HepG2 (cell line): ENCODE data around the gene SPRYD3. TPM values are rescaled to one million over a fixed set of nuclear protein-coding genes. Genes with fewer than 3 reads are reported as not detected.
A peak's percentile ranks its signal among the peaks of the same experiment; 100 is the strongest.

Experiments
- ARID2 ChIP-seq: sonication (generic); formaldehyde crosslinking; IDR thresholded peaks from 2 replicates; pipeline ENCODE4 v1.8.1; 2022; ENCODE audit warnings: mild to moderate bottlenecking, missing genetic modification reagents, borderline replicate concordance
- FOXJ3 ChIP-seq: sonication (generic); formaldehyde crosslinking; IDR thresholded peaks from 2 replicates; pipeline ENCODE4 v1.4.0; 2020; ENCODE audit warnings: missing genetic modification reagents, mild to moderate bottlenecking, borderline replicate concordance
- JUND ChIP-seq: sonication (generic); formaldehyde crosslinking; IDR thresholded peaks from 2 replicates; pipeline ENCODE4 v1.8.0; 2022; ENCODE audit warnings: mild to moderate bottlenecking, missing genetic modification reagents
- MIXL1 ChIP-seq: IDR thresholded peaks from 2 replicates; pipeline ENCODE4 v1.6.1; 2016
- POLR2A ChIP-seq, 2 experiments: IDR thresholded peaks; 2 replicates each; pipeline ENCODE4 v1.6.1; 2011; ENCODE audit warnings: low read depth in 2 of 2, low read length in 2 of 2, mild to moderate bottlenecking in 1 of 2, moderate library complexity in 1 of 2; ENCODE audit not compliant: insufficient read depth in 1 of 2
- RBAK ChIP-seq: sonication (generic); formaldehyde crosslinking; IDR thresholded peaks from 2 replicates; pipeline ENCODE4 v1.5.1; 2020; ENCODE audit warnings: mild to moderate bottlenecking, missing genetic modification reagents
- SALL1 ChIP-seq: sonication (generic); formaldehyde crosslinking; IDR thresholded peaks from 2 replicates; pipeline ENCODE4 v1.8.0; 2022; ENCODE audit warnings: mild to moderate bottlenecking, missing genetic modification reagents
- TFDP1 ChIP-seq: IDR thresholded peaks from 2 replicates; pipeline ENCODE4 v1.6.1; 2016; ENCODE audit warnings: missing compliant biosample characterization, missing genetic modification reagents, borderline replicate concordance
- XRCC5 ChIP-seq: fragments of 200-400 bp; formaldehyde crosslinking; optimal IDR thresholded peaks from 2 replicates; pipeline ENCODE3; 2017; ENCODE audit warnings: mild to moderate bottlenecking, low read length
- ZFP90 ChIP-seq: sonication (generic); formaldehyde crosslinking; IDR thresholded peaks from 2 replicates; pipeline ENCODE4 v1.8.0; 2022; ENCODE audit warnings: missing genetic modification reagents, mild to moderate bottlenecking, inconsistent platforms, borderline replicate concordance
- ZNF275 ChIP-seq: sonication (generic); formaldehyde crosslinking; IDR thresholded peaks from 2 replicates; pipeline ENCODE4 v1.8.0; 2022; ENCODE audit warnings: missing genetic modification reagents, mild to moderate bottlenecking, inconsistent platforms, borderline replicate concordance
- ZNF687 ChIP-seq: sonication (generic); formaldehyde crosslinking; IDR thresholded peaks from 2 replicates; pipeline ENCODE4 v1.5.1; 2020; ENCODE audit warnings: mild to moderate bottlenecking, missing genetic modification reagents, moderate library complexity
- polyA plus RNA-seq, 8 experiments: library from polyadenylated mRNA; depleted of rRNA in 3 of 8; stranded (reverse) in 7 of 8; unstranded in 1 of 8; fragments of >200 nt; fragmentation: Illumina TruSeq in 4 of 8; extraction: Trizol in 4 of 8; gene quantifications; 2 replicates each; pipeline versions ENCODE4 v1.2.1 to v1.2.3, GENCODE V29; 2011 to 2016; ENCODE audit warnings: low read depth in 4 of 8, missing spikeins in 1 of 8, mixed read lengths in 1 of 8; ENCODE audit not compliant: insufficient read depth in 1 of 8
- total RNA-seq, 5 experiments: library from RNA; depleted of rRNA; stranded (reverse); fragments of >200 nt; fragmentation: Illumina TruSeq; extraction: Trizol; gene quantifications; 2 replicates each; pipeline ENCODE4 v1.2.3, GENCODE V29; 2016; ENCODE audit warnings: low read depth in 1 of 5
- TF ChIP-seq, protein P1 (sequence below): sonication (generic); formaldehyde crosslinking; IDR thresholded peaks from 2 replicates; pipeline ENCODE4 v1.4.0; 2020; ENCODE audit warnings: missing genetic modification reagents, mild to moderate bottlenecking, borderline replicate concordance
- TF ChIP-seq, protein P2 (sequence below): sonication (generic); IDR thresholded peaks from 2 replicates; pipeline ENCODE4 v1.6.1; 2016; ENCODE audit warnings: low read depth, borderline replicate concordance
- TF ChIP-seq, protein P3 (sequence below): sonication (generic); formaldehyde crosslinking; conservative IDR thresholded peaks from 2 replicates; pipeline ENCODE4 v1.4.0; 2020; ENCODE audit warnings: missing genetic modification reagents
- TF ChIP-seq, protein P4 (sequence below): sonication (generic); formaldehyde crosslinking; IDR thresholded peaks from 2 replicates; pipeline ENCODE4 v1.8.1; 2023; ENCODE audit warnings: missing genetic modification reagents, mild to moderate bottlenecking, borderline replicate concordance

Gene SPRYD3
- total and polyA plus RNA-seq, 2 of the 13 experiments (the other 11 are each of a cell fraction or from before 2014, with no cell fraction given): 9.0 to 9.2 TPM

- peak; percentile 84 for TF ChIP-seq ZNF687 (CRISPR knock-in tag)
- TF ChIP-seq TFDP1 (CRISPR knock-in tag): peak; percentile 47; the same call in 1 of the 2 replicates
- TF ChIP-seq, protein P1, sequence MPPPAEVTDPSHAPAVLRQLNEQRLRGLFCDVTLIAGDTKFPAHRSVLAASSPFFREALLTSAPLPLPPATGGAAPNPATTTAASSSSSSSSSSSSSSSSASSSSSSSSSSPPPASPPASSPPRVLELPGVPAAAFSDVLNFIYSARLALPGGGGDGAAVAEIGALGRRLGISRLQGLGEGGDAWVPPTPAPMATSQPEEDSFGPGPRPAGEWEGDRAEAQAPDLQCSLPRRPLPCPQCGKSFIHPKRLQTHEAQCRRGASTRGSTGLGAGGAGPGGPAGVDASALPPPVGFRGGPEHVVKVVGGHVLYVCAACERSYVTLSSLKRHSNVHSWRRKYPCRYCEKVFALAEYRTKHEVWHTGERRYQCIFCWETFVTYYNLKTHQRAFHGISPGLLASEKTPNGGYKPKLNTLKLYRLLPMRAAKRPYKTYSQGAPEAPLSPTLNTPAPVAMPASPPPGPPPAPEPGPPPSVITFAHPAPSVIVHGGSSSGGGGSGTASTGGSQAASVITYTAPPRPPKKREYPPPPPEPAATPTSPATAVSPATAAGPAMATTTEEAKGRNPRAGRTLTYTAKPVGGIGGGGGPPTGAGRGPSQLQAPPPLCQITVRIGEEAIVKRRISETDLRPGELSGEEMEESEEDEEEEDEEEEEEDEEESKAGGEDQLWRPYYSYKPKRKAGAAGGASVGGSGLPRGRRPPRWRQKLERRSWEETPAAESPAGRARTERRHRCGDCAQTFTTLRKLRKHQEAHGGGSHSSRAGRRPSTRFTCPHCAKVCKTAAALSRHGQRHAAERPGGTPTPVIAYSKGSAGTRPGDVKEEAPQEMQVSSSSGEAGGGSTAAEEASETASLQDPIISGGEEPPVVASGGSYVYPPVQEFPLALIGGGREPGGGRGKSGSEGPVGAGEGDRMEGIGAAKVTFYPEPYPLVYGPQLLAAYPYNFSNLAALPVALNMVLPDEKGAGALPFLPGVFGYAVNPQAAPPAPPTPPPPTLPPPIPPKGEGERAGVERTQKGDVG (CRISPR knock-in tag): peak; percentile 57; the same call in 1 of the 2 replicates
- no peak for TF ChIP-seq JUND (CRISPR knock-in tag)
- TF ChIP-seq ZFP90 (CRISPR knock-in tag): peak; percentile 34; the same call in 1 of the 2 replicates
- peak in 1 of 2 experiments; percentile 4; a peak in 1 of 4 replicates for TF ChIP-seq POLR2A (IDR thresholded peaks at IDR 0.05; ENCODE audit: insufficient read depth in 1 of 2, low read depth in 2 of 2, low read length in 2 of 2)
- peak; percentile 83 for TF ChIP-seq XRCC5
- TF ChIP-seq MIXL1: peak; percentile 63; the same call in 1 of the 2 replicates
- TF ChIP-seq FOXJ3: no peak
- TF ChIP-seq SALL1 (CRISPR knock-in tag): peak; percentile 77; the same call in 1 of the 2 replicates
- no peak for TF ChIP-seq ZNF275 (CRISPR knock-in tag)
- no peak for TF ChIP-seq ARID2 (CRISPR knock-in tag)
- TF ChIP-seq RBAK: no peak
- TF ChIP-seq, protein P2, sequence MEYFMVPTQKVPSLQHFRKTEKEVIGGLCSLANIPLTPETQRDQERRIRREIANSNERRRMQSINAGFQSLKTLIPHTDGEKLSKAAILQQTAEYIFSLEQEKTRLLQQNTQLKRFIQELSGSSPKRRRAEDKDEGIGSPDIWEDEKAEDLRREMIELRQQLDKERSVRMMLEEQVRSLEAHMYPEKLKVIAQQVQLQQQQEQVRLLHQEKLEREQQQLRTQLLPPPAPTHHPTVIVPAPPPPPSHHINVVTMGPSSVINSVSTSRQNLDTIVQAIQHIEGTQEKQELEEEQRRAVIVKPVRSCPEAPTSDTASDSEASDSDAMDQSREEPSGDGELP: peak; percentile 92
- TF ChIP-seq, protein P3, sequence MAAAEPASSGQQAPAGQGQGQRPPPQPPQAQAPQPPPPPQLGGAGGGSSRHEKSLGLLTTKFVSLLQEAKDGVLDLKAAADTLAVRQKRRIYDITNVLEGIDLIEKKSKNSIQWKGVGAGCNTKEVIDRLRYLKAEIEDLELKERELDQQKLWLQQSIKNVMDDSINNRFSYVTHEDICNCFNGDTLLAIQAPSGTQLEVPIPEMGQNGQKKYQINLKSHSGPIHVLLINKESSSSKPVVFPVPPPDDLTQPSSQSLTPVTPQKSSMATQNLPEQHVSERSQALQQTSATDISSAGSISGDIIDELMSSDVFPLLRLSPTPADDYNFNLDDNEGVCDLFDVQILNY (CRISPR knock-in tag): no peak
- TF ChIP-seq, protein P4, sequence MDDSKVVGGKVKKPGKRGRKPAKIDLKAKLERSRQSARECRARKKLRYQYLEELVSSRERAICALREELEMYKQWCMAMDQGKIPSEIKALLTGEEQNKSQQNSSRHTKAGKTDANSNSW (CRISPR knock-in tag): no peak
These were observed 17.7 kb downstream of the SPRYD3 start (continued) for GRCh38 chr12:53061404-53062010.
